ENCODE data around the gene HBM.
"Not testable (repeated sequence)": the region's sequence is repeated elsewhere in the genome, so short reads cannot be mapped to it uniquely, and the experiment has no call there.

The HBM gene

GRCh38 chr16:185213-185612 lies 19.4 kb downstream of the HBM start:
- no peak for DNase-seq (ENCODE audit: low read depth in 2 of 2)

GRCh38 chr16:185691-186090 lies 19.9 kb downstream of the HBM start:
- DNase-seq (ENCODE audit: low read depth in 2 of 2): no peak

GRCh38 chr16:187330-187729 lies 21.6 kb downstream of the HBM start:
- no peak for DNase-seq (ENCODE audit: low read depth in 2 of 2)

- no peak for DNase-seq (ENCODE audit: low read depth in 2 of 2)
Measured at GRCh38 chr16:188674-189073, 22.9 kb downstream of the HBM start.

- no peak for DNase-seq (ENCODE audit: low read depth in 2 of 2)
Measured at GRCh38 chr16:189604-190186, 23.9 kb downstream of the HBM start.

- DNase-seq (ENCODE audit: low read depth in 2 of 2): no peak
Measured at GRCh38 chr16:191831-192230, 26.1 kb downstream of the HBM start.

- no peak for DNase-seq (ENCODE audit: low read depth in 2 of 2)
Measured at GRCh38 chr16:192686-193085, 26.9 kb downstream of the HBM start.

- DNase-seq (ENCODE audit: low read depth in 2 of 2): no peak
Measured at GRCh38 chr16:193441-193840, 27.7 kb downstream of the HBM start.

GRCh38 chr16:194516-194915 lies 28.7 kb downstream of the HBM start:
- no peak for DNase-seq (ENCODE audit: low read depth in 2 of 2)

- no peak for DNase-seq (ENCODE audit: low read depth in 2 of 2)
Measured at GRCh38 chr16:200388-200787, 34.6 kb downstream of the HBM start.

- no peak for DNase-seq (ENCODE audit: low read depth in 2 of 2)
Measured at GRCh38 chr16:203246-203645, 37.5 kb downstream of the HBM start.

GRCh38 chr16:204046-204445 lies 38.3 kb downstream of the HBM start:
- not testable (repeated sequence) for DNase-seq (ENCODE audit: low read depth in 2 of 2)

- not testable (repeated sequence) for DNase-seq (ENCODE audit: low read depth in 2 of 2)
Measured at GRCh38 chr16:209359-209758, 43.6 kb downstream of the HBM start.

- DNase-seq (ENCODE audit: low read depth in 2 of 2): not testable (repeated sequence)
Measured at GRCh38 chr16:211631-212180, 45.9 kb downstream of the HBM start.

- no peak for DNase-seq (ENCODE audit: low read depth in 2 of 2)
Measured at GRCh38 chr16:212999-213398, 47.2 kb downstream of the HBM start.

All from activated CD8-positive, alpha-beta memory T cell treated with anti-CD3 and anti-CD28 coated beads for 4 hours (primary cell).